Natural killer cell treated with Interleukin-12 subunit alpha and Interleukin-12 subunit beta and Interleukin-15 and Interleukin-18, amount 100 ng/mL, for 72 hours (primary cell): ENCODE data around the gene MINAR2. TPM values are rescaled to one million over a fixed set of nuclear protein-coding genes. Genes with fewer than 3 reads are reported as not detected.

Experiments
- total RNA-seq, 2 donors: library from RNA; stranded (reverse); gene quantifications; one replicate each; pipeline ENCODE4 v1.2.3, GENCODE V29; 2022

MINAR2 gene
- total RNA-seq, 2 donors from 2014 or later = not detected

Other genes with a start within 250 kb of the MINAR2 start
- gene CHSY3, start 156.4 kb downstream of the MINAR2 start, total RNA-seq = 1 to 10 TPM in 1 of 2 donors, under 1 TPM in 1; 0.19 to 2.3 TPM